Colonic mucosa (tissue), 4 donors: ENCODE results near the gene MB21D2. TPM values are rescaled to one million over a fixed set of nuclear protein-coding genes. Genes with fewer than 3 reads are reported as not detected.

Experiments
- DNase-seq: peaks from one replicate; pipeline ENCODE4 v3.0.0-alpha.2; 2020
- H3K27ac ChIP-seq: fragments of 200-600 bp; one replicate; pipeline ENCODE4 v1.8.0; 2021
- H3K27me3 ChIP-seq: fragments of 200-600 bp; one replicate; pipeline ENCODE4 v1.8.0; 2021
- H3K36me3 ChIP-seq: fragments of 200-600 bp; one replicate; pipeline ENCODE4 v1.8.0; 2021
- H3K4me1 ChIP-seq: fragments of 200-600 bp; one replicate; pipeline ENCODE4 v1.8.0; 2021; ENCODE audit warnings: mild to moderate bottlenecking
- H3K4me3 ChIP-seq: fragments of 200-600 bp; one replicate; pipeline ENCODE4 v1.8.0; 2021
- H3K9ac ChIP-seq, 2 donors: one replicate each; pipeline ENCODE4 v1.7.0; 2013; ENCODE audit warnings: control low read depth in 2 of 2, low read depth in 2 of 2, low read length in 2 of 2
- H3K9me3 ChIP-seq: fragments of 200-600 bp; one replicate; pipeline ENCODE4 v1.8.0; 2021
- CTCF ChIP-seq: fragments of 200-600 bp; IDR thresholded peaks from one replicate; pipeline ENCODE4 v1.8.0; 2022; ENCODE audit warnings: antibody characterized with exemption, mild to moderate bottlenecking
- intact Hi-C: fragments of 100-400 bp; cut with DNase I; formaldehyde crosslinking; loops from one replicate; pipeline ENCODE4 v1.14.1; 2022
- total RNA-seq, 2 donors: library from RNA; stranded (reverse); fragmentation: NEBNext Ultra II Directional in 1 of 2; extraction: Animal tissue kit (Norgen Biotek cat#: 25700) in 1 of 2; gene quantifications; one replicate each; pipeline ENCODE4 v1.2.1, GENCODE V29; 2021
- donor health status: healthy.
- donor health status: DM: no; HTN: no; CAD: no.
- donor health status: DM: no; HTN: no; CAD: no.

MB21D2 gene
- total RNA-seq, 2 donors from 2014 or later = 2.8 to 4.4 TPM

- no peak overlapping the region for H3K27ac ChIP-seq
Observed at GRCh38 chr3:192848371-192849233, 69.1 kb downstream of the MB21D2 start.

DNA sequence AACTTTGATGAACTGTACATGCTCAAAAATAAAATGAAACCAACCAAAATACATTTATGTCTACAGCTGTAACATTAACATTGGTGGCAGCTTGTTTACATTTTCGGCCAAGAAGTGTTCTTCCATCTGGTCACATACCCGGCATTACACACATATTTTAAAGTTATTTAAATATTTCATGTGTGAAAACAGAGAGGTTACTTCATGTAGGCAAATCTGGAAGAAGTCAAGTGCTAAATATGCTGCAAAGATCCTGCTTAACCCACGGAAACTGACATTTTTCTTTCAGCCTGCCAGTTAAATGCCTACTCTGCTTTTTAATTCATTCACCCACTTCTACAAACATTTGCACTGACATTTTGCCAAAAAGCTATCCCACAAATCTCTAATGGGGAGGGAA is 69.7 kb downstream of the MB21D2 start:
- peaks cover 13% of the 10 kb centered on the region for H3K4me1 ChIP-seq
- H3K9me3 ChIP-seq = no peaks in the 10 kb centered on the region
- intact Hi-C loops = no loop called here
- H3K27ac ChIP-seq = no peak overlapping the region
- H3K27me3 ChIP-seq = no peaks in the 10 kb centered on the region
- DNase-seq = no peak
- no peak overlapping the region for H3K4me3 ChIP-seq
- no peak for TF ChIP-seq CTCF
- H3K9ac ChIP-seq = no peak overlapping the region
- H3K36me3 ChIP-seq = no peaks in the 10 kb centered on the region

More at GRCh38 chr3:192848371-192849233, 69.1 kb downstream of the MB21D2 start:
- H3K36me3 ChIP-seq = no peaks in the 10 kb centered on the region
- intact Hi-C loops = no loop called here
- DNase-seq = no peak
- no peak overlapping the region for H3K9ac ChIP-seq
- H3K4me1 ChIP-seq = peaks cover 13% of the 10 kb centered on the region
- H3K9me3 ChIP-seq = no peaks in the 10 kb centered on the region
- TF ChIP-seq CTCF = no peak
- H3K27me3 ChIP-seq = no peaks in the 10 kb centered on the region
- no peak overlapping the region for H3K4me3 ChIP-seq

GRCh38 chr3:192845526-192845855 is 72.2 kb downstream of the MB21D2 start:
- no peaks in the 10 kb centered on the region for H3K9me3 ChIP-seq
- intact Hi-C loops = no loop called here
- H3K9ac ChIP-seq = no peak overlapping the region
- no peak overlapping the region for H3K4me3 ChIP-seq
- no peak for DNase-seq
- no peak for TF ChIP-seq CTCF
- no peaks in the 10 kb centered on the region for H3K4me1 ChIP-seq
- no peaks in the 10 kb centered on the region for H3K36me3 ChIP-seq
- no peak overlapping the region for H3K27ac ChIP-seq
- no peaks in the 10 kb centered on the region for H3K27me3 ChIP-seq

GRCh38 chr3:192844836-192845525 is 72.7 kb downstream of the MB21D2 start:
- DNase-seq = no peak
- Histone ChIP-seq H3K27ac (no peak overlapping the region), H3K4me1 (no peaks in the 10 kb centered on the region), H3K27me3 (no peaks in the 10 kb centered on the region), H3K9me3 (no peaks in the 10 kb centered on the region), H3K4me3 (no peak overlapping the region), H3K9ac (no peak overlapping the region), H3K36me3 (no peaks in the 10 kb centered on the region)
- no peak for TF ChIP-seq CTCF
- intact Hi-C loops = no loop called here

DNA sequence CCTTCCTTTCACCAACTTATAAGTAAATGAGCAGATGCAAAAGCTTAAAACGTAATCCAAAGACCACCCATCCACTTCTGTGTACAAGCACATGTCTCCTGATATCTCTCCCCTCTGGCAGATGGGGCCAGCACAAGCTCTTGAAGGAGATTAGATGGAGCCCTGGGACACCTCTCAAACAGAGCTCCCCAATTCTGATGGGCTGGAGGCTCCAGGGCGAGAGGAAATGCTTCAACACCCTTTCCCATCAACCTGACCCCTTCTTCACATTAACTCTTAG is 73.2 kb downstream of the MB21D2 start:
- Histone ChIP-seq H3K36me3 (no peaks in the 10 kb centered on the region), H3K27ac (no peak overlapping the region), H3K4me1 (no peaks in the 10 kb centered on the region), H3K4me3 (no peak overlapping the region), H3K9me3 (no peaks in the 10 kb centered on the region), H3K27me3 (no peaks in the 10 kb centered on the region), H3K9ac (no peak overlapping the region)
- DNase-seq = no peak
- intact Hi-C loops = no loop called here
- no peak for TF ChIP-seq CTCF
